ENCODE data around the gene ZNF124.
"Not testable (repeated sequence)": the region's sequence is repeated elsewhere in the genome, so short reads cannot be mapped to it uniquely, and the experiment has no call there.

Gene ZNF124

DNA sequence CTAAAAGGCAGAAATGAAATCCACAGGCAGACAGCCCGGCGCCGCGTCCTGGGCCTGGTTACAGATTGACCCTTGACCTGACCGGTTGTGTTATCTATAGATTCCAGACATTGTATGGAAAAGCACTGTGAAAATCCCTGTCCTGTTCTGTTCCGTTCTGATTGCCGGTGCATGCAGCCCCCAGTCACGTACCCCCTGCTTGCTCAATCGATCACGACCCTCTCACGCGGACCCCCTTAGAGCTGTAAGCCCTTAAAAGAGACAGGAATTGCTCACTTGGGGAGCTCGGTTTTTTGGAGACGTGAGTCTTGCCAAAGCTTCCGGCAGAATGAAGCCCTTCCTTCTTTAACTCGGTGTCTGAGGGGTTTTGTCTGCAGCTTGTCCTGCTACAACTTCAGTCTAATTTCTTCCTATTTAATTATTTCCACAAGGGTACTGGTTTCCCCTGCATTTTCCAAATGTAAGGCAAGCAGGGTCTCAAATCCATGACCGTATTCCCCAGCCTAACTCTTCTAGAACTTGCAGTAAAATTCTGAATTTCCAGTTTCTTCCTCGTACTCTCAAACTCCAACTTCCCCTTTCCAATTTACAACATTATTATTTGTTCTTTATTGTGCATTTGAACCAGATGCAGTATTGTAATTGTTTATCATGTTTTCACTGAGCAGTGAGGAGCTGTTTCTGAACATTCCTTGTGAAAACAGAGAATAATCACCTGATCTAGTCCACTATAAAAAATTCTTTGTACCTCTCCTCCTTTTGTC, 44.1 kb downstream of the ZNF124 start:
- Histone ChIP-seq H3K4me3 (ENCODE audit: extremely low read depth, insufficient read depth, low read length, poor library complexity, severe bottlenecking) (peak overlapping the region; percentile 41), H3K36me3 (ENCODE audit: control insufficient read depth, insufficient read depth, low read length) (peaks cover 33% of the 10 kb centered on the region)
- WGBS, 2 experiments (ENCODE audit: insufficient coverage in 2 of 2) = 43 to 56% methylated on average over 1 to 3 of the region's 18 CpGs
- H3K27ac ChIP-seq (ENCODE audit: low read depth, low read length, severe bottlenecking); H3K9me3 ChIP-seq (ENCODE audit: control insufficient read depth, low read length); H3K4me1 ChIP-seq (ENCODE audit: control insufficient read depth, insufficient read depth, low read length, poor library complexity, severe bottlenecking): not testable (repeated sequence)

DNA sequence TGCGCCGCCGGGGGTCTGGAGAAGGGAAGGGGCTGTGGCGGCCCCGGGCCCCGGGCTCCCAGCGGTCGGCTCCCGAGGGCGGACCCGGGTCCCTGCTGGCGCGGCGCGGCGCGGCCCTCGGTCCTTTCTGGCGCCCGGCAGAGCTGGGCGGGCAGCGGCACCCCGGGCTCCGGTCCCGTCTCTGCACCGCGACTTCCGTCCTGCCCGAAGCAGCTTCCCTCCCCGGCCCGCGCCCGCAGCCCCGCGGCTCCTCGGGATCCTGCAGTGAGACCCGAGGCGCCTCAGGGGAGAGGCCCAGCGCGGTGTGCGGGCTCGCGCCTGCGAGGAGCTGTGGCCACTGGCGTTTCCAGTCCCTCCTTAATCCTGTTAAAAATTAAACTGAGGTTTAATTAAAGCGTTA, 45.2 kb downstream of the ZNF124 start:
- WGBS, 2 experiments (ENCODE audit: insufficient coverage in 2 of 2) = no CpG with 5 or more reads among the region's 46 CpGs
- H3K9me3 ChIP-seq (ENCODE audit: control insufficient read depth, low read length); H3K27ac ChIP-seq (ENCODE audit: low read depth, low read length, severe bottlenecking); H3K4me1 ChIP-seq (ENCODE audit: control insufficient read depth, insufficient read depth, low read length, poor library complexity, severe bottlenecking); H3K4me3 ChIP-seq (ENCODE audit: extremely low read depth, insufficient read depth, low read length, poor library complexity, severe bottlenecking): not testable (repeated sequence)
- H3K36me3 ChIP-seq (ENCODE audit: control insufficient read depth, insufficient read depth, low read length) = peaks cover 28% of the 10 kb centered on the region

DNA sequence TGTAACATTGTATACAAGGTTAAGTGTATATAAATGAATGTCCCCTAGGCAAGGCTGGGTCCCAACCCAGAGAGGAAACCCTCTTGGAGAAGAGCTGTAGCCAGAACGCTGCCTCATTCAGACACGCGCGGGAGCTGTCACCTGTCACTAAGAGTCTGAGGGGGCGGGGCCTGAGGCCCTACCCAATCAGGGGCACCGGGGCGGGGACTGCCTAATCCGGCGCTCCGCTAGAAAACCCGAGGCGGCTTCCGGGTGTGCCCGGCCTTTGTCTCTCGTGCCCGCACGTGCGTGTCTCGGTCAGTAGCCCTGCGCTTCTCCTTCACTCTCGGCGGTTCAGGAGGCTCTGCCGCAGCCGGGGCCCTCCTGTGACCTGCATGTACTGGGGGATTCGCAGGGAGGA, 45.7 kb downstream of the ZNF124 start:
- no CpG with 5 or more reads among the region's 25 CpGs for WGBS, 2 experiments (ENCODE audit: insufficient coverage in 2 of 2)
- peaks cover 23% of the 10 kb centered on the region for H3K36me3 ChIP-seq (ENCODE audit: control insufficient read depth, insufficient read depth, low read length)
- H3K27ac ChIP-seq (ENCODE audit: low read depth, low read length, severe bottlenecking); H3K4me3 ChIP-seq (ENCODE audit: extremely low read depth, insufficient read depth, low read length, poor library complexity, severe bottlenecking); H3K9me3 ChIP-seq (ENCODE audit: control insufficient read depth, low read length); H3K4me1 ChIP-seq (ENCODE audit: control insufficient read depth, insufficient read depth, low read length, poor library complexity, severe bottlenecking): not testable (repeated sequence)

DNA sequence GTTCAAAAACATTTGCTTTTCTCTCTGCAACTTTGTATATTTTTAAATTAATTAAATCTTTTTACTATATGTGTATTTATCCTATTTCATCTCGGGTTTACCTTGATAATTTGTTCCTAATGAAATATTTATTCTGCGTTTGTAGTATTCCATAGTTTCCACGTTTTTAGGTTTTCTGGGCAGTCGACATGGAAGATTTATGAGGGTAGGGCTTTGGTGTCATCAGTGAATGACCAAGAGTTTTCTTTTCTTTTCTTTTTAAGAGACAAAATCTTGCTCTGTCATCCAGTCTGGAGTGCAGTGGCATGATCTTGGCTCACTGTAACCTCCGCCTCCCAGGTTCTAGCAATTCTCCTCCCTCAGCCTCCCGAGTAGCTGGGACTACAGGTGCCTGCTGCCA, 50.4 kb downstream of the ZNF124 start:
- no peak overlapping the region for H3K4me3 ChIP-seq (ENCODE audit: extremely low read depth, insufficient read depth, low read length, poor library complexity, severe bottlenecking)
- H3K4me1 ChIP-seq (ENCODE audit: control insufficient read depth, insufficient read depth, low read length, poor library complexity, severe bottlenecking) = no peaks in the 10 kb centered on the region
- WGBS, 2 experiments (ENCODE audit: insufficient coverage in 2 of 2) = 80 to 81% methylated on average over 1 to 2 of the region's 6 CpGs
- no peak overlapping the region for H3K27ac ChIP-seq (ENCODE audit: low read depth, low read length, severe bottlenecking)
- peaks cover 9% of the 10 kb centered on the region for H3K36me3 ChIP-seq (ENCODE audit: control insufficient read depth, insufficient read depth, low read length)
- no peaks in the 10 kb centered on the region for H3K9me3 ChIP-seq (ENCODE audit: control insufficient read depth, low read length)

DNA sequence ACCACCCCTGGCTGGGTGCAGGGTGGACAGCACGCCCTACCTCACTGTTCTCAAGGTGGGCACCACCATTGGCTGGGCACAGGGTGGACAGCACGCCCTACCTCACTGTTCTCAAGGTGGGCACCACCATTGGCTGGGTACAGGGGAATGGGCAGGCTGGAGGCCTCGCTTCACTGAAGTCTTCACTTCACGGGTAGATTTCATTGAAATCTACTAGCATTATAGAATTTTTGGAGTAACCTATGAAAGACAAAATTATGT, 51.5 kb downstream of the ZNF124 start:
- H3K36me3 ChIP-seq (ENCODE audit: control insufficient read depth, insufficient read depth, low read length); H3K9me3 ChIP-seq (ENCODE audit: control insufficient read depth, low read length); H3K4me1 ChIP-seq (ENCODE audit: control insufficient read depth, insufficient read depth, low read length, poor library complexity, severe bottlenecking); H3K27ac ChIP-seq (ENCODE audit: low read depth, low read length, severe bottlenecking); H3K4me3 ChIP-seq (ENCODE audit: extremely low read depth, insufficient read depth, low read length, poor library complexity, severe bottlenecking): not testable (repeated sequence)
- 83 to 100% methylated on average over 1 to 2 of the region's 4 CpGs for WGBS, 2 experiments (ENCODE audit: insufficient coverage in 2 of 2)

DNA sequence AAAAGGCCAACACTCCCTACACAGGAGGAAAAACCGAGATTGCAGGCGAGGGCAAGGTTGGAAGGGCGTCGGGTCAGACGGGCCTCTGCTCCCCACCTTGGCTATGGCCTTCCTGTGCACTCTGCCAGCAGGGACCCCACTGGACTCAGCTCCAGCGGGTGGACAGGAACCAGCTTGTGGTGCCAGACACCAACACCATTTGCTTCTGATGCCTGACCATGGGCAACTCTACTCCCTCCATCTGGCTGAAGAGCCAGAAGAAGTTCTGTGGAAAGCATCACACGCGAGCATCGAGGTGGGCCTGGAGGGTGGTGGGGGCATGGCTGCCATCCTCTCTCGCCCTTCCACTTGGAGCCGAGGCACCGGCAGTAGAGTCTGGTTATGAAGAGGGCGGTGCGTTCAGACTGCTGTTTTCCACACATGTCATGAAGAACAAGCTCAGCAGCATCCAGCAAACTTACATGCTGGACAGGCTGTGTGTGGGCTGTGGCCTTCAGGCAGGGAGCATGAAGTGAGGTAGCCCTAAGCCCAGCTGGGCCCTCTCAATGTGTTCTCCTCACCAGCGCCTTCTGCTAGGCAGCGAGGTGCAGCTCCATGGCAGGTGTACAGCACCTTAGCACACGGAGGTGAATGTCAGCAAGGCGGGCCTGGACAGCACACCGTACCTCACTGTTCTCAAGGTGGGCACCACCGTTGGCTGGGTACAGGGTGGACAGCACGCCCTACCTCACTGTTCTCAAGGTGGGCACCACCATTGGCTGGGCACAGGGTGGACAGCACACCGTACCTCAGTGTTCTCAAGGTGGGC, 52.0 kb downstream of the ZNF124 start:
- 93 to 95% methylated on average over 20 of the region's 22 CpGs for WGBS, 2 experiments (ENCODE audit: insufficient coverage in 2 of 2)
- no peaks in the 10 kb centered on the region for H3K9me3 ChIP-seq (ENCODE audit: control insufficient read depth, low read length)
- H3K27ac ChIP-seq (ENCODE audit: low read depth, low read length, severe bottlenecking) = no peak overlapping the region
- peaks cover under 1% of the 10 kb centered on the region for H3K36me3 ChIP-seq (ENCODE audit: control insufficient read depth, insufficient read depth, low read length)
- no peaks in the 10 kb centered on the region for H3K4me1 ChIP-seq (ENCODE audit: control insufficient read depth, insufficient read depth, low read length, poor library complexity, severe bottlenecking)
- H3K4me3 ChIP-seq (ENCODE audit: extremely low read depth, insufficient read depth, low read length, poor library complexity, severe bottlenecking) = no peak overlapping the region

DNA sequence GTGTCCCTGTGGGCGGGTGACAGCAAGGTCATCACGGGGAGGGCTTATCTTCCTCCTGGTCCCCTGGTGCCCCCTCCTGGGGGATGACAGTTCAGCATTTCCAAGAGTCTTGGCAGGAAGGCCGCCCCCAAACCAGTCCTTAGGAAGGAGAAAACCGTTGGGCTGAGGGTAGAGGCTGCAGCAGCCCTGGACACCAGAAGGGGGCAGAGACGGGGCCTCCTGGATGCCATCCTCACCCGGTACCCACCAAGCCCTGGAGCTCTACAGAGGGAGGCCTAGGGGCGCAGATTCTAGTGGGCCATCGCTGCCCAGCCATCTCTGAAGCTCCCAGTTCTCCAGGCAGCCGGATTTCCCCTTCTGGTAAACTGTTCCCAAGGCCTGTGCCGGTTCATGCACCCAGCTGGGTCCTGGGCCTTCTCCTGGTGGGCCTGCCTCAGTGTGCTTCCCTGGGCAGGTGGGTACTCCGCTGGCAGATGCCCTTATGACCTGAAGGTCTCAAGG, 52.8 kb downstream of the ZNF124 start:
- Histone ChIP-seq H3K36me3 (ENCODE audit: control insufficient read depth, insufficient read depth, low read length) (no peaks in the 10 kb centered on the region), H3K27ac (ENCODE audit: low read depth, low read length, severe bottlenecking) (no peak overlapping the region), H3K4me1 (ENCODE audit: control insufficient read depth, insufficient read depth, low read length, poor library complexity, severe bottlenecking) (no peaks in the 10 kb centered on the region), H3K9me3 (ENCODE audit: control insufficient read depth, low read length) (no peaks in the 10 kb centered on the region), H3K4me3 (ENCODE audit: extremely low read depth, insufficient read depth, low read length, poor library complexity, severe bottlenecking) (no peak overlapping the region)
- 55 to 75% methylated on average over 9 of the region's 11 CpGs for WGBS, 2 experiments (ENCODE audit: insufficient coverage in 2 of 2)

DNA sequence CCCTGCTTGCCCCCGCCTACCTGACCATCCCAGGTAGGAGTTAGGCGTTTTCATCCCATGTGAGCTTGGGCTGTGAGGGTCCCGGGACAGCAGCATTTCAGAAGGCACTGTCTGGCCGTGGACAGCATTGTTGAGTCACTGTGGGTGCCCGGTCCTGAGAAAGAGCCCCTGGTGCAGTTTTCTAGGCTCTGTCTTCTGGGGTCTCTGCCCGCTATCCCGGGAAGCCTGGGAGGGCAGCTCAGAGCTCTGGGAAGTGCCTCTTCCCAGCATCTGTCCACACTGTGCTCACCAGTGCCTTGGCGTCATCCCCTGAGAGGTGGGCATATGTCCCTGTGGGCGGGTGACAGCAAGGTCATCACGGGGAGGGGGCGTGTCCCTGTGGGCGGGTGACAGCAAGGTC, 56.3 kb downstream of the ZNF124 start:
- H3K4me1 ChIP-seq (ENCODE audit: control insufficient read depth, insufficient read depth, low read length, poor library complexity, severe bottlenecking) = peaks cover 8% of the 10 kb centered on the region
- H3K36me3 ChIP-seq (ENCODE audit: control insufficient read depth, insufficient read depth, low read length) = no peaks in the 10 kb centered on the region
- no peak overlapping the region for H3K4me3 ChIP-seq (ENCODE audit: extremely low read depth, insufficient read depth, low read length, poor library complexity, severe bottlenecking)
- WGBS, 2 experiments (ENCODE audit: insufficient coverage in 2 of 2) = 87 to 89% methylated on average over 5 to 7 of the region's 12 CpGs
- no peak overlapping the region for H3K27ac ChIP-seq (ENCODE audit: low read depth, low read length, severe bottlenecking)
- no peaks in the 10 kb centered on the region for H3K9me3 ChIP-seq (ENCODE audit: control insufficient read depth, low read length)

DNA sequence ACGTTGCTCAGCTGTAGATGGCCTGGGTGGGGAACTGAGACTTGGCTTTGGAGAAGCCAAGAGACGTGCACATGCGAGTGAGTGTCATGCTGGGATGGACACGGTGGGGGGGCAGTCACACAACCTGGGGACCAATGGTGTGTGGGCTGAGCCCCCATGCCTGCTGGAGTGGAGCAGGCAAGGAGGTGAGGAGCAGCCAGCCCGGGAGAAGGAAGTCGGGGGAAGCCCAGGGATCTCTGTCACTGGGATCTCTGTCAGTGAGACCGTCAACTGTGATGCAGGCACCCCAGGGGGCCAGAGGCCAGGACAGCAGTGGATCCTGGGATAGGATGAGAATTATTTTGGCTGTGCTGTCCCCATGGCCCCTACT, 56.7 kb downstream of the ZNF124 start:
- Histone ChIP-seq H3K4me3 (ENCODE audit: extremely low read depth, insufficient read depth, low read length, poor library complexity, severe bottlenecking) (no peak overlapping the region), H3K4me1 (ENCODE audit: control insufficient read depth, insufficient read depth, low read length, poor library complexity, severe bottlenecking) (peaks cover 8% of the 10 kb centered on the region), H3K9me3 (ENCODE audit: control insufficient read depth, low read length) (no peaks in the 10 kb centered on the region), H3K27ac (ENCODE audit: low read depth, low read length, severe bottlenecking) (no peak overlapping the region), H3K36me3 (ENCODE audit: control insufficient read depth, insufficient read depth, low read length) (no peaks in the 10 kb centered on the region)
- 64 to 65% methylated on average over 5 to 6 of the region's 7 CpGs for WGBS, 2 experiments (ENCODE audit: insufficient coverage in 2 of 2)

DNA sequence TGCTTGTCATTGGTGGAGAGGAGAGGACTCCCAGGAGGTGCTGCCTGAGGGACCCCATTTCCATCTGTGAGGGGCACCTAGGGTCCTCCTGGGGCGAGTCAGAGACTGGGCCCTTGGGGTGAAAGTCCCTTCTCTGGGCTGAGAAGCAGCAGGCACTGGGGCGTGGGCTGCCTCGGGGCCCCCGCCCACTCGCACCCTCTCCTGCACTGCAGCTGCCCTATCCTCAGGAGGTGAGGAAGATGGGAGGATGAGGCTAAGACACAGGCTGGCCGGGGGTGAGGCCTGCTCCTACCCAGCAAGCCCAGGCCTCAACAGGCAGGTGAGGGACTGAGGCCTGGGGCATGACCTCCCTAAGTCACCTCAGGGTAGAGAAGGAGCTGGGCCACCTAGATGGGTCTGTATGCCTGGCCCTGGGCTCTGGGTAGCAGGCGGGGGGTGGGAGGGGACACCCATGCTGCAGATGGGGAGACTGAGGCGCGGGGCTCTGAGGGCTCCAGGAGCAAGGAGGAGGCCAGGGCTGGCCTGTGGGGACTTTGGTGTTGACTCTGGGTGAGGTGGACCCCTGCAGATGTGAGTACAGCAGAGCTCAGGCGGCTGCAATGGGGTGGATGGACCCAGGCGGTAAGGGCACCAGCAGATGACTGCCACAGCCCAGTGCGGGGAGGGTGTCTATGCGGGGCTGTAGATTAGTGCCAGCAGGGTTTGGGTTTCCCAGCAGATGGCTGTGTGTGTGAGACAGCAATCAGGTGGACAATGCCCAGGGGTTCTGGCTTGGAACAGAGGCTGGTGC, 57.3 kb downstream of the ZNF124 start:
- H3K27ac ChIP-seq (ENCODE audit: low read depth, low read length, severe bottlenecking) = no peak overlapping the region
- H3K36me3 ChIP-seq (ENCODE audit: control insufficient read depth, insufficient read depth, low read length) = no peaks in the 10 kb centered on the region
- H3K9me3 ChIP-seq (ENCODE audit: control insufficient read depth, low read length) = no peaks in the 10 kb centered on the region
- peaks cover 8% of the 10 kb centered on the region for H3K4me1 ChIP-seq (ENCODE audit: control insufficient read depth, insufficient read depth, low read length, poor library complexity, severe bottlenecking)
- WGBS, 2 experiments (ENCODE audit: insufficient coverage in 2 of 2) = 91 to 93% methylated on average over 7 to 11 of the region's 13 CpGs
- no peak overlapping the region for H3K4me3 ChIP-seq (ENCODE audit: extremely low read depth, insufficient read depth, low read length, poor library complexity, severe bottlenecking)
